Fibroblast of skin of back (primary cell): Measurements from ENCODE around the gene OR8K3. TPM values are rescaled to one million over a fixed set of nuclear protein-coding genes. Genes with fewer than 3 reads are reported as not detected.

Source experiments
- DNase-seq: peaks from one replicate; pipeline ENCODE4 v3.0.0-alpha.2; 2013
- polyA plus RNA-seq, 2 experiments: library from polyadenylated mRNA; unstranded; fragments of 120-200 nt; gene quantifications; one replicate each; pipeline ENCODE4 v1.2.1, GENCODE V29; 2013; ENCODE audit not compliant: insufficient read length in 2 of 2

OR8K3 gene
- not detected for polyA plus RNA-seq (2013, experiment 1 of 2; ENCODE audit: insufficient read length)
- not detected for polyA plus RNA-seq (2013, experiment 2 of 2; ENCODE audit: insufficient read length)

DNA sequence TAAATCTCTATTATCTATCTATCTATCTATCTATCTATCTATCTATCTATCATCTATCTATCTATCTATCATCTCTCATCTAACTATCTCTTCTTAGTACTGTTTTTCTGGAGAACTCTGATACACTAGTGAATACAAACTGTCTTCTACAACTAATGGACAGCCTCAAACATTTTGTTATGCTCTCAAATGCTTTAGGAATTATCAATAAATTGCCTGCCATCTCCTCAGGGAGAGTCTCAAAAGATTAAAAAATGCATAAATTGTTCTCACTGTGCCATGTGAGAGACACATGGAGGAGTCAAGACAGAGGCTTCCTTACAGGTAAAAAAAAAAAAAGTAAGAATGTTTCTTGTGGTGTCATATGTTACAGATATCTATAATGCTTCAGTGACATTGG lies at the start of gene OR8K3:
OR8K3 (plus strand) TSS at position 301 of the 400 bp plus-strand sequence. CDS start 3,163 bp downstream, outside the sequence.
- DNase-seq: no peak

DNA sequence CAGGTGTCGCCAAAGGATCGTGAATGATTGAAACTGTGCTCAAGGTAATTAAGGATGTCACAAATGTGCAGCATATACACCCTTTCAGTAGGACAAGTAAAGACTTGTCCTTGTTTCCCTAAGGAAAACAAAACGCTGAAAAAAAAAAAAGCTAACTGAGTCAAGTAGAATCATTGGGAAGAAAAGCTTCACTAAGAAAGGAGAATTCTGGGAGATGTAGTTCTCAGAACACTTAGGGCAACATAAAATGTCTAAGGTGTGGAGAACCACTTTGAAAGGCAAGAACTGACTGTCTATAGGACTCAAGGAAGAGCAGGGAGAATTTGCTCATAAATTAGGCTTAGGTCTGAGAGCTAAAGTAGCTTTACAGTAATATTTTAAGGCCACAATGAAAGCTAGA lies 43.9 kb upstream of the OR8K3 start:
- no peak for DNase-seq

DNA sequence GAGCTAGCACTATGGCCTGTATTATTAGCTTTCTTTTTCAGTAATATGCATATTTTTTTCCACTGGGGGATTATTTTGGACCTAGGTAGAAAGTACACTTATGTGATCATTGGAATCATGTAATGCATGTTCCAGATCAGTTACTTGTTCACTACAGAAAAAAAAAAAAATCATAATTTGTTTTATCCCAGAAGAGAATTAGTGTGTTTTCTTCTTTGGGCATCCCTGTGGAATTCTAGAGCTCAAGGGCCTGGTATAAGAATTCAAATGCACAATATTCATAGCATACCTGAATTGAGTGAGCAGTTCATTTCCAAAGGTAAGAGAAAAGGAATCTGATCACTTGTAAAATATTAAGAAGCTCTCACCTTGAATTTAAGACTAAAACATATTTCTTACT lies 41.1 kb upstream of the OR8K3 start, which contains the start of gene OR5T1:
OR5T1 (plus strand) TSS at position 301 of the 400 bp plus-strand sequence. CDS start 1,485 bp downstream, outside the sequence.
- DNase-seq: no peak

DNA sequence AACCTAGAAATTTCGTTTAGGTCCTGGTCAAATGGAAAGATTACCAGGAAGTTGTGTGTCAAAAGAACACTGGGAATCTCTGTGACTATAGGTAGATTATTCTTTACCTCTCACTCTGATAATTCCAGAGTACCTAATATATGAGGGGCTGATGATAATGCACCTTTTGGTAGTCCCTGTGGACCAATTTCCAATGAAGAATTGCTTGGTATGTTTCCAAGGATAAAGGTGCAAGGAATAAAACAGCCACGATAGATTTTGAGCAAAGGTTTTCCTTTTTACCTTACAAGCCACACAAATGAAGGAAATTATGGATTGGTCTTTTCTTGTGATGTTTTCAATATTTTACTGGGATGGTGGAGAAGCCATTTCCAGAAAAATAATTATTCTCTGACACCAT lies 22.8 kb upstream of the OR8K3 start, which contains the start of gene OR8H1:
OR8H1 (minus strand) TSS at position 101 of the 400 bp plus-strand sequence. CDS start 1,192 bp downstream, outside the sequence.
- DNase-seq: no peak

DNA sequence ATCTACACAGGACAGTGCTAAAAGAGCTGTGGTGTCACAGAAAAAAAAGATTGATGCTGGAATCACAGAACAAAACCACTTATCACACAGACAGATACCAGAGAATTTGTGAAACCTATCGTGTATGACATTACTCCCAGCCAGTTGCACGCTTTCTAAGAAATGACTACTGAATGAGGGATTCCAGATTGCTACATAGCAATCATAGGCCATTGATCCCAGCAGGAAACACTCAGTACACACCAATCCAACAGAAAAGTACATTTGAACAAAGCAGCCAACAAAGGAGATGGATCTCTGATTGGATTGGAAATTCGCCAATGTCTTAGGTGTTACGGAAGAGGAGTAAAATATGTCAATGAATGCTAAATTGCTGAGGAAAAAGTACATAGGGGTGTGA lies 18.0 kb upstream of the OR8K3 start:
- no peak for DNase-seq

DNA sequence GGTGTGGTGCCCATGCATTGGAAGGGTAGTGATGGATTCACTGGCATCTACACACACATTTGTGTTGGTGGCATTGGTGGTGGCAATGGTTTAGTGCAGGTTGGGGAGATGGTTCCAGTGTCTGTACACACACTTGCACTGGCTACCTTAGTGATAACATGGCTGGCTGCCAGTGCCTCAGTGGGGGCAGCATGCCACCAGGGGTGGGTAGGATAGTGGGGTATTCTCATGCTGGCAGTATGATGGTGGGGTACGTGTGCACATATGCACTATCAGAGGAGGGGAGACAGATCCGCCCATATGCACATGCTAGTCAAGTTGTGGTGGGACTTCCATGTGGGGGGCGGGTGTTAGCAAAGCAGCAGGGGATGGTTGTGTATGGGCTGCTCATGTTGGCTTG lies 7.1 kb upstream of the OR8K3 start:
- DNase-seq: no peak

DNA sequence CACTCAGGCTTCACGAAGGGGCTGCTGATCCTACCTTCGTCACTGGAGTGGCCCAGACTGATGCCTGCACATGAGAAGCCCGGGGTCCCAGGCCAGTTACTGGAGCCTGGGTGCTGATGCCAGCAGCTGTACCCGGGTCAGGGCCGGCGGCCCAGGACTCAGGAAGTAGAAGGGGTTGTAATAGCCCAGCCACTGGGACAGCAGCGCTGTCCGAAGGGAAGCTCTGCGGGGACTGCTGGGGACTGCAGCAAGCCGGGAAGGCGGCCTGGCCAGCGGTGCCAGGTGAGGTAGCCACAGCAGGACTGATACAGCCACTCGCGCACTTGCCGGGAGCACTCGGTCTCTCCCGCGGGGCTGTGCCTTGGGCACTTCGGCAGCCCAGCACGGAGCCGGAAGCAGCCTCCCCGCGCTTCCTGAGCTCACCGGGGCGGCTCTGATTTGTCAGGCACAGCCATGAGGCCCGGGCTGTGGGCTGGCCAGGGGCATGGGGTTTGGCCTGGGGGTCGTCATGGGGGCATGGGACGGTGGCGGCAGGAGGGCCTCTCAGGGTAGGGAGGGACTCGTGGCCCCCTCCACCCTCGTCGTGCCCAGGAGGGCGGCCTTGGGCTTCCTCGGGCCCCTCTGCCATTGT lies 17.0 kb downstream of the OR8K3 start:
- no peak for DNase-seq

DNA sequence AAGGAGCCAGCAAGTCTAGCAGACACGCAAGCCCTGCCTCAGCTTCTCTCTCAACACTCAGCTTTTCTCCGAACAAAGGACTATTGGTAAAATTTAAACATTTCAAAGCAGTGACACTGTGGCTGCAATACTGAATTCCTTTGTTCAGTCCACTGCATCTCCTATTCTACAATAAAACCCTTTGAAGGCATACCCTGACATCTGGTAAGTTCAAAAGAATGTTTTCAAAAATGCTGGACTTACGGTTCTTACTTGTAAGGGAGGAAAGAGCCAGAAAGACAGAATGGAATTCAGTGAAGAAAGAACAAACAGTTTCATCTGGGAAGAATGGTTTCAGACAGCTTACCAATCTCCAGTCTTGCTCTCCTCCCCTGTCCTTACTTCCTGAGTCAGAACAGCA lies 18.2 kb downstream of the OR8K3 start:
- DNase-seq: no peak

DNA sequence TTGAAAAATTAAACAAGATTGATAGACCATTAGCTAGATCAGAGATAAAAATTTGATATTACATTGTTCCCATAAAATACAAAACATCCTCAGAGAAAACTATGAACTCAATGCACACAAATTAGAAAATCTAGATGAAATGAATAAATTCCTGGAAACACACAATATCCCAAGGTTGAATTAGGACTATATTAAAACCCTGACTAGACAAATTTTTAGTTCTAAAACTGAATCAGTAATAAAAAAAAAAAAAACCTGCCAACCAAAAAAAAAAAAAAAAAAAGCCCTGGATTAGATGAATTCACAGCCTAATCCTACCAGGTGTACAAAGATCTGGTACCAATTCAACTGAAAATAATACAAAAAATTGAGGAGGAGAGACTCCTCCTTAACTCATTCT lies 25.3 kb downstream of the OR8K3 start:
- no peak for DNase-seq

DNA sequence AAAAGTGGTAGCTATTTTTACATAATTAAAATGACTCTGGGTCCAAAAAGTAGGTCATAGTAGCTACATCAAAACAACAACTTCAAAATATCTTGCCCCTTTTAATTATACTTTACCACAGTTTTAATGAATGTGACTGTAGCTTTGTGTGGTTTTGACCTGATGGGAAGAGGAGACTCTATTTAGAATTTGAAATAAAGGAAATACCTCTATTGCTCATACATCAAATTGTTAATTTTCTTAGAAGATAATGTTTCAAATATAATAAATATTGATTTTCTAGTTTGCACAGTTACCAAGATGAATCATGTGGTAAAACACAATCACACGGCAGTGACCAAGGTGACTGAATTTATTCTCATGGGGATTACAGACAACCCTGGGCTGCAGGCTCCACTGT lies 30.8 kb downstream of the OR8K3 start, which contains the start of gene OR8K1:
OR8K1 (plus strand) TSS at position 301 of the 400 bp plus-strand sequence; CDS start at position 301, 0 bp downstream.
- no peak for DNase-seq

DNA sequence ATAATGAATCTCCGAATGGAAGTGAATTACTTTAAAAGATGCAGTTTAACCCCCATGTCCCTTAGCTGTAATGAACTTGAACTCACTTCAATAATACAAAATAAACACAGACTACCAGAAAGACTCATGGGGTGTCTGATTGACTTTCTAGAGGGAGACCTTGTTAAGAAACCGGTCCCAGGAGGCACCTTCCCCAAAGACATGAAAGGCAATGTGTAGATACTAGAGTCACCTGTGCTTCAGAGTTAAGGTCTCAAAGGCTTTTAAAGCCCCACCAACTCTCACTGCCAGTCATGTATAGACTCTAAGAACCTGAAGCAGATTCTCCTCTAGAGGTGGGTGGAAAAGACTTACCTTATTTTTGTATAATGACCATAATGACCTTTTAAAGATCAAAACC lies 39.0 kb downstream of the OR8K3 start, which contains the start of gene OR8J1:
OR8J1 (plus strand) TSS at position 301 of the 400 bp plus-strand sequence. CDS start 5,956 bp downstream, outside the sequence.
- DNase-seq: no peak
